Stimulated activated CD8-positive, alpha-beta memory T cell treated with anti-CD3 and anti-CD28 coated beads, Interleukin-7, amount 100 ng/mL, for 4 hours (primary cell): ENCODE measurements around the gene PSMG3.
"Not testable (repeated sequence)": the region's sequence is repeated elsewhere in the genome, so short reads cannot be mapped to it uniquely, and the experiment has no call there.

ENCODE experiments used
- DNase-seq, 2 donors: peaks; one replicate each; pipeline ENCODE4 v3.0.0-alpha.2; 2020; ENCODE audit warnings: low read depth in 2 of 2

Gene PSMG3

GRCh38 chr7:1533547-1534329 lies 36.1 kb downstream of the PSMG3 start:
- DNase-seq: no peak

GRCh38 chr7:1533255-1533546 lies 36.6 kb downstream of the PSMG3 start:
- DNase-seq: no peak

GRCh38 chr7:1532456-1533254 lies 37.2 kb downstream of the PSMG3 start:
- peak; percentile 28 to 57 for DNase-seq

- no peak for DNase-seq
Observed at GRCh38 chr7:1531979-1532455, 37.8 kb downstream of the PSMG3 start.

- peak in 1 of 2 donors; percentile 53 for DNase-seq
Observed at GRCh38 chr7:1531263-1531978, 38.4 kb downstream of the PSMG3 start.

GRCh38 chr7:1530946-1531262 lies 38.9 kb downstream of the PSMG3 start:
- DNase-seq: no peak

- DNase-seq: no peak
Observed at GRCh38 chr7:1529383-1530116, 40.3 kb downstream of the PSMG3 start.

GRCh38 chr7:1526271-1526754 lies 43.5 kb downstream of the PSMG3 start:
- no peak for DNase-seq

- DNase-seq: no peak
Observed at GRCh38 chr7:1525409-1525808, 44.4 kb downstream of the PSMG3 start.

GRCh38 chr7:1523844-1524243 lies 46.0 kb downstream of the PSMG3 start:
- no peak for DNase-seq

GRCh38 chr7:1523208-1523607 lies 46.6 kb downstream of the PSMG3 start:
- DNase-seq: no peak

GRCh38 chr7:1521456-1521855 lies 48.4 kb downstream of the PSMG3 start:
- no peak for DNase-seq

GRCh38 chr7:1520539-1521234 lies 49.1 kb downstream of the PSMG3 start:
- no peak for DNase-seq

- not testable (repeated sequence) for DNase-seq
Observed at GRCh38 chr7:1519322-1519922, 50.4 kb downstream of the PSMG3 start.
